Psoas muscle (tissue), 8 donors: ENCODE measurements around the gene ANO3. TPM values are rescaled to one million over a fixed set of nuclear protein-coding genes. Genes with fewer than 3 reads are reported as not detected.
"Not testable (repeated sequence)": the region's sequence is repeated elsewhere in the genome, so short reads cannot be mapped to it uniquely, and the experiment has no call there.

ENCODE experiments used
- ATAC-seq, 4 donors: fragments of 200-7000 bp; cut with Tn5 transposase; one replicate each; pipeline ENCODE4 v1.9.1; 2020; ENCODE audit warnings: moderate library complexity in 3 of 4, mild to moderate bottlenecking in 2 of 4
- DNase-seq, 2 donors: peaks; one replicate each; pipeline ENCODE4 v3.0.0-alpha.2; 2020
- H3K27ac ChIP-seq: fragments of 200-600 bp; one replicate; pipeline ENCODE4 v1.8.0; 2022
- H3K27me3 ChIP-seq, 3 donors: fragments of 200-600 bp in 1 of 3; one replicate each; pipeline versions ENCODE4 v1.6.1 to v1.8.0; 2013 to 2022; ENCODE audit warnings: low read length in 2 of 3, mild to moderate bottlenecking in 2 of 3, moderate library complexity in 1 of 3; ENCODE audit not compliant: insufficient read depth in 3 of 3
- H3K36me3 ChIP-seq, 2 donors: fragments of 200-600 bp in 1 of 2; one replicate each; pipeline versions ENCODE4 v1.6.1 to v1.8.0; 2013 to 2022; ENCODE audit warnings: low read depth in 1 of 2, mild to moderate bottlenecking in 1 of 2, moderate library complexity in 1 of 2; ENCODE audit not compliant: insufficient read depth in 1 of 2
- H3K4me1 ChIP-seq: fragments of 200-600 bp; one replicate; pipeline ENCODE4 v1.8.0; 2022
- H3K4me3 ChIP-seq: fragments of 200-600 bp; one replicate; pipeline ENCODE4 v1.8.0; 2022; ENCODE audit warnings: mild to moderate bottlenecking
- H3K9me3 ChIP-seq: fragments of 200-600 bp; one replicate; pipeline ENCODE4 v1.8.0; 2022
- WGBS, 3 donors: extraction: QIAGEN DNeasy Blood & Tissue Kit; methylation state at CpG; one replicate each; pipeline versions ENCODE4 v1.1.6 to v1.1.7; 2013; 5-methylcytosine and 5-hydroxymethylcytosine counted together
- intact Hi-C, 2 donors: fragments of 100-400 bp; cut with DNase I; formaldehyde crosslinking; loops; one replicate each; pipeline versions ENCODE4 v1.11.0 to v1.14.2; 2022
- polyA plus RNA-seq, 3 donors: library from polyadenylated mRNA; stranded (reverse); fragments of 200-250 nt; gene quantifications; one replicate each; pipeline ENCODE4 v1.2.3, GENCODE V29; 2013
- total RNA-seq, 4 donors: library from RNA; stranded (reverse); fragmentation: NEBNext Ultra II Directional in 2 of 4; extraction: Animal tissue kit (Norgen Biotek cat#: 25700) in 2 of 4; gene quantifications; one replicate each; pipeline versions ENCODE4 v1.2.1 to v1.2.4, GENCODE V29; 2021 to 2023
- TF ChIP-seq, protein P1 (sequence below): fragments of 200-600 bp; IDR thresholded peaks from one replicate; pipeline ENCODE4 v1.8.0; 2022; ENCODE audit warnings: antibody characterized with exemption
- donor health status: healthy with polysubstance abuse.
- donor health status: DM: no; HTN: no; CAD: no; lungs with moderate emphysema.
- donor health status: Bipolar disorder and iron deficiency.
- donor health status: healthy.
- donor health status: DM: yes; HTN: yes; CAD: no.
- donor health status: DM: no; HTN: no; CAD: no.
- donor health status: DM: no; HTN: no; CAD: no.
- donor health status: DM: yes; HTN: yes; CAD: no.

Gene ANO3
- total and polyA plus RNA-seq, 7 donors: 0.01 TPM; not detected in 6

DNA sequence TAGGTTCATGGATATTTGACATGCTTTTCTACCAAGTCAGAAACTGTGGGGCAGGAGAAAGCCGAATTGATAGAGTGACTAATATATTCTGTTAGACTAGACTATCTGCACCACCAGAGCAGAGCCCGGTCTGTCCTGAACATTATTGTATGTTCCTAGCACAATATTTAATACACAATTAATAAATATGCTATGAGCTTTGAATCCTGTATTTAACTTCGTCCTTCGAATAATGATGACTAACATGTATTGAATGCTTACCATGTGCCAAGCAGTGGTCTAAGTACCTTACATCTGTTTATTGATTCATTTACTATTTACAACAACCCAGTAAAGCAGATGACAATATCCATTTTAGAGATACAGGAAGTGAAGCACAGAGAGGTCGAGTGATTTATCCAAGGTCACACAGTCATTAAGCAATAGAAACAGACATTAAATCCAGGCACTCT, 44.8 kb upstream of the ANO3 start:
- ATAC-seq (no peak), DNase-seq (no peak)
- no peaks in the 10 kb centered on the region for H3K4me1 ChIP-seq
- no peaks in the 10 kb centered on the region for H3K27me3 ChIP-seq
- intact Hi-C loops: no loop called here
- WGBS, 3 donors: 80 to 84% (median 84%) methylated on average over 5 of the region's 5 CpGs
- TF ChIP-seq, protein P1, sequence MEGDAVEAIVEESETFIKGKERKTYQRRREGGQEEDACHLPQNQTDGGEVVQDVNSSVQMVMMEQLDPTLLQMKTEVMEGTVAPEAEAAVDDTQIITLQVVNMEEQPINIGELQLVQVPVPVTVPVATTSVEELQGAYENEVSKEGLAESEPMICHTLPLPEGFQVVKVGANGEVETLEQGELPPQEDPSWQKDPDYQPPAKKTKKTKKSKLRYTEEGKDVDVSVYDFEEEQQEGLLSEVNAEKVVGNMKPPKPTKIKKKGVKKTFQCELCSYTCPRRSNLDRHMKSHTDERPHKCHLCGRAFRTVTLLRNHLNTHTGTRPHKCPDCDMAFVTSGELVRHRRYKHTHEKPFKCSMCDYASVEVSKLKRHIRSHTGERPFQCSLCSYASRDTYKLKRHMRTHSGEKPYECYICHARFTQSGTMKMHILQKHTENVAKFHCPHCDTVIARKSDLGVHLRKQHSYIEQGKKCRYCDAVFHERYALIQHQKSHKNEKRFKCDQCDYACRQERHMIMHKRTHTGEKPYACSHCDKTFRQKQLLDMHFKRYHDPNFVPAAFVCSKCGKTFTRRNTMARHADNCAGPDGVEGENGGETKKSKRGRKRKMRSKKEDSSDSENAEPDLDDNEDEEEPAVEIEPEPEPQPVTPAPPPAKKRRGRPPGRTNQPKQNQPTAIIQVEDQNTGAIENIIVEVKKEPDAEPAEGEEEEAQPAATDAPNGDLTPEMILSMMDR: no peak
- H3K9me3 ChIP-seq: no peaks in the 10 kb centered on the region
- no peak overlapping the region for H3K27ac ChIP-seq
- H3K36me3 ChIP-seq: no peaks in the 10 kb centered on the region
- H3K4me3 ChIP-seq: no peak overlapping the region

DNA sequence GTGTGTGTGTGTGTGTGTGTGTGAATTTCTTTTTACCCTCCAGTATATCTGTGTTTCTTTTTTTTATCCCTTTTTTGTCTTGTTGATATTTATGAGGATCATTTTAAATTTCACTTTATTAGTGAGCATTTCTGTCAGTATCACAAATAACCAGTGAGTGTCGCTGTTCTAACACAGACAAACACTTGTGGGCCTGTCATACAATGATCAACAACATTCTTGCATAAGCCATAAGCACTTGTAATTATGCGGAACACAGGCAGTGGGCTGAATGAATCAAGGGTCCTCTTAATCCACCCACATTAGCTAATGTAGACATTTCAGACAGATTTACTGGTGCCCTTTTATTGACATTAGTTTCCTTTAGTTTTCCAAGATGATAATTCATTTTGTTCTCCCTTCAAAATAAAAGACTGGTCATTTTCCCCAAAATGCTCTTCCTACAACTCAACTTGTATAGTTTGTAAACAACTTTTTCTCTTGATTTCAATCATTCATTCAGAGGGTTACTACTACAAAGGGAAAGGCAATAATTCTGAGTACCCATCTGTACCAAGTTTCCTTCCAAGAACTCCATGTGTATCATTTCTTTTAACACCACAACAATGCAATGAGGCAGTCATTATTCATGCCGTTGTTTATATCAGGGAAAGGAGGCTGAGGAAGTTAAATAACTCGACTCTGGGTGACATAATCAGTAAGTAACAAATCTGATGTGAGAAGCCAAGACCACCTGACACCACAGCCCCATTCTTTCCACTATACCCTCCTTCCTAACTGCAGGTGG, 34.5 kb upstream of the ANO3 start:
- Histone ChIP-seq H3K4me3 (no peak overlapping the region), H3K27me3 (no peaks in the 10 kb centered on the region), H3K36me3 (no peaks in the 10 kb centered on the region), H3K4me1 (no peaks in the 10 kb centered on the region), H3K27ac (no peak overlapping the region), H3K9me3 (no peaks in the 10 kb centered on the region)
- WGBS, 3 donors: 14 to 18% (median 15%) methylated on average over 4 of the region's 4 CpGs
- intact Hi-C loops: loop anchor here in 1 of 2 donors (5.0 to 10.0 kb wide), 3 partner anchors 350 to 937 kb away; no protein-coding TSS in a partner anchor
- ATAC-seq (peak in 1 of 4 donors; percentile 55), DNase-seq (no peak)
- TF ChIP-seq, protein P1: peak; percentile 35

DNA sequence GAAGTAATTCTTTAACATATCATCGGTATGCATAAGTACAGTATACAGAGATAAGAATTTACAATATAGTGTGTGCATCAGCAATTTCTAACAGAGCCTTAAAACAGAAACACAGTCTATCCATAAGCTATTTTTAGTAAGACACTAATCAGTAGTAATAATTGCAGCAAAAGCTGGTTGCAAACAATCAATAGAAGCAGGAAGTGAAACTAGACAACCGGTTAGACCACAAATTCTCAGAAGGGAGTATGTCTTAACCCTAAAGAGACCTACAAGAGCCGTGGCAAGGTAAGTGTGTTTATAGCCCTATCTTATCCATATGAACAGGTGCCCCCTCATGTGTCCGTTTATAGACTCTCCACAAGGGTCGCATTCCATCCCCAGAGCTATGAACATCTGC, 15.6 kb upstream of the ANO3 start:
- H3K27me3 ChIP-seq, H3K4me3 ChIP-seq, H3K27ac ChIP-seq, H3K4me1 ChIP-seq, DNase-seq, intact Hi-C loops, ATAC-seq, H3K36me3 ChIP-seq, H3K9me3 ChIP-seq: not testable (repeated sequence)
- 52 to 65% (median 57%) methylated on average over 5 of the region's 5 CpGs for WGBS, 3 donors

DNA sequence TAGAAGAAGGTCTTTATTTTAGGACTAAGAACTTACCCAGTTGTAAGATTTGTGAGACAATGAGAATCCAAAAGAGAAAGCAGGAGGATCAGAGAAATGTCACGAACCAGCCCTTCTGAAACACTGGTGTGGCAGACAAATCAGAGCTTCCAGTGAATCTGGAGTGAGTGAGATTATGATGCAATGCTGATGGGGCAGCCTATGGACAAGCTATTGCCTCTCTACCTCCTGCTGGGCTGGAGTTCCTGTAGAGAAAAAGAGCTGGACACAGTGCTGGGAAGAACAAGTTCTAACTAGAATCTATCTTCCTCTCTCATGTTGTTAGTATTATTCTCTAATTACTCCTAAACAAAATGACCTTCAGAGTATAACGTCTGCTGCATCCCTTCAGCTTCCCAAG, 12.0 kb upstream of the ANO3 start:
- Histone ChIP-seq H3K27ac (no peak overlapping the region), H3K9me3 (no peaks in the 10 kb centered on the region), H3K4me3 (no peak overlapping the region), H3K27me3 (peaks cover 0 to 3% (median 0%) of the 10 kb centered on the region in 3 donors), H3K36me3 (no peaks in the 10 kb centered on the region), H3K4me1 (no peaks in the 10 kb centered on the region)
- ATAC-seq (no peak), DNase-seq (no peak)
- TF ChIP-seq, protein P1: no peak
- 32 to 53% (median 38%) methylated on average over 2 of the region's 2 CpGs for WGBS, 3 donors
- intact Hi-C loops: no loop called here

DNA sequence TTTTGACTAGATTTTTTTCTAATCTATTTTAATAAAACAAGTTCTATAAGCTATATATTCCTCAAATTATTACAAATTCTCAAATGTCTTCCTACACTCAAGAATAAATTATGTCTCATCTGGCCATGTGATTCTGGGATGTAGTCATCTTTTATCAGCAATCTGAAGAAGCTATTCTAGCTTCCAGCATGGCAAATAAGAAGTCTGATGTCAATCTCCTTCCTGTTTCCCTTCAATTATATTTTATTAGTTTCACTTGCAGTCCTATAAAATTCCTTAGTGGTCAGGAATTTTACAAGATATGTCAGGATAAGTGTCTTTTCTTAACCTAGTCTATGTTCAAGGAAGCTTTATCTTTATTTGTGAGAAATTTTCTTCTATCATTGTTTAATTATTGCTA, 10.4 kb upstream of the ANO3 start:
- ATAC-seq: no peak
- H3K9me3 ChIP-seq: no peaks in the 10 kb centered on the region
- peaks cover 0 to 3% (median 0%) of the 10 kb centered on the region in 3 donors for H3K27me3 ChIP-seq
- H3K4me1 ChIP-seq: no peaks in the 10 kb centered on the region
- TF ChIP-seq, protein P1: no peak
- DNase-seq: no peak
- H3K27ac ChIP-seq: no peak overlapping the region
- no peaks in the 10 kb centered on the region for H3K36me3 ChIP-seq
- intact Hi-C loops: no loop called here
- no peak overlapping the region for H3K4me3 ChIP-seq
